Transverse colon (tissue), 4 donors: Measurements from ENCODE around the gene CHCHD10.

Experiments
- EP300 ChIP-seq: sonication (generic); formaldehyde crosslinking; IDR thresholded peaks from one replicate; pipeline ENCODE4 v1.6.1; 2017; ENCODE audit warnings: antibody characterized with exemption, low read depth
- POLR2A ChIP-seq: fragments of 450-650 bp; IDR thresholded peaks from one replicate; pipeline ENCODE4 v1.6.1; 2016; ENCODE audit warnings: antibody characterized with exemption, mild to moderate bottlenecking, moderate library complexity
- POLR2AphosphoS5 ChIP-seq, 3 donors: sonication (generic); formaldehyde crosslinking; IDR thresholded peaks; one replicate each; pipeline ENCODE4 v1.6.1; 2016; ENCODE audit warnings: antibody characterized with exemption in 3 of 3
- TF ChIP-seq, protein P1 (sequence below), 5 experiments: fragments of 200-600 bp in 3 of 5; fragments of 450-650 bp in 2 of 5; sonication (generic) in 3 of 5; IDR thresholded peaks; 1 replicate in 2 of 5; 2 replicates in 3 of 5; pipeline ENCODE4 v1.5.1; 2016 to 2017; ENCODE audit warnings: antibody characterized with exemption in 5 of 5, inconsistent platforms in 3 of 5, mild to moderate bottlenecking in 2 of 5, moderate library complexity in 1 of 5

DNA sequence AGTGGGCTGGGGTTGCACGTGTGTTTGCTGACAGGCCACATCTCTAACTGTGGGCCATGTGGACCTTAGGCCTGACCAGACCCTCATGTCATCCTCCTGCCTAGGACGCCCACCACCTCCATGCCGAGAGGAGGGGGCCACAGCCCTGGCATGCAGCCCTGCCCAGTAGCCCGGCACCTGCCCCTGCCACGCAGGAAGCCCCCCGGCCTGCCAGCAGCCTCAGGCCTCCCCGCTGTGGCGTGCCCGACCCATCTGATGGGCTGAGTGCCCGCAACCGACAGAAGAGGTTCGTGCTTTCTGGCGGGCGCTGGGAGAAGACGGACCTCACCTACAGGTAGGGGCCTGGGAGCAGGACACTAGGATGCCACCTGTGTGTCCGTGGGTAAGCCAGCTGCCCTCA lies 11.3 kb upstream of the CHCHD10 start:
- TF ChIP-seq, protein P1, sequence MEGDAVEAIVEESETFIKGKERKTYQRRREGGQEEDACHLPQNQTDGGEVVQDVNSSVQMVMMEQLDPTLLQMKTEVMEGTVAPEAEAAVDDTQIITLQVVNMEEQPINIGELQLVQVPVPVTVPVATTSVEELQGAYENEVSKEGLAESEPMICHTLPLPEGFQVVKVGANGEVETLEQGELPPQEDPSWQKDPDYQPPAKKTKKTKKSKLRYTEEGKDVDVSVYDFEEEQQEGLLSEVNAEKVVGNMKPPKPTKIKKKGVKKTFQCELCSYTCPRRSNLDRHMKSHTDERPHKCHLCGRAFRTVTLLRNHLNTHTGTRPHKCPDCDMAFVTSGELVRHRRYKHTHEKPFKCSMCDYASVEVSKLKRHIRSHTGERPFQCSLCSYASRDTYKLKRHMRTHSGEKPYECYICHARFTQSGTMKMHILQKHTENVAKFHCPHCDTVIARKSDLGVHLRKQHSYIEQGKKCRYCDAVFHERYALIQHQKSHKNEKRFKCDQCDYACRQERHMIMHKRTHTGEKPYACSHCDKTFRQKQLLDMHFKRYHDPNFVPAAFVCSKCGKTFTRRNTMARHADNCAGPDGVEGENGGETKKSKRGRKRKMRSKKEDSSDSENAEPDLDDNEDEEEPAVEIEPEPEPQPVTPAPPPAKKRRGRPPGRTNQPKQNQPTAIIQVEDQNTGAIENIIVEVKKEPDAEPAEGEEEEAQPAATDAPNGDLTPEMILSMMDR (IDR thresholded peaks at IDR 0.05): no peak
- no peak for TF ChIP-seq POLR2A
- no peak for TF ChIP-seq EP300
- TF ChIP-seq POLR2AphosphoS5 (IDR thresholded peaks at IDR 0.05): no peak
